HEK293 (cell line): ENCODE data around the gene SAE1.
A peak's percentile ranks its signal among the peaks of the same experiment; 100 is the strongest.

ENCODE experiments used
- ATF2 ChIP-seq: fragments of 450-650 bp; formaldehyde crosslinking; IDR thresholded peaks from 2 replicates; pipeline ENCODE4 v1.5.1; 2016; ENCODE audit warnings: missing biosample characterization, missing genetic modification characterization, low read depth
- GLI4 ChIP-seq: fragments of 450-650 bp; formaldehyde crosslinking; IDR thresholded peaks from 2 replicates; pipeline ENCODE4 v1.5.1; 2016; ENCODE audit warnings: missing biosample characterization, missing genetic modification characterization
- GLIS2 ChIP-seq: fragments of 450-650 bp; formaldehyde crosslinking; IDR thresholded peaks from 2 replicates; pipeline ENCODE4 v1.5.1; 2016; ENCODE audit warnings: missing biosample characterization, missing genetic modification characterization
- KLF1 ChIP-seq: fragments of 450-650 bp; formaldehyde crosslinking; IDR thresholded peaks from 2 replicates; pipeline ENCODE4 v1.5.1; 2016; ENCODE audit warnings: missing biosample characterization, missing genetic modification characterization
- PRDM10 ChIP-seq: fragments of 450-650 bp; formaldehyde crosslinking; IDR thresholded peaks from 2 replicates; pipeline ENCODE4 v1.5.1; 2016; ENCODE audit warnings: missing biosample characterization, missing genetic modification characterization
- SALL2 ChIP-seq: fragments of 450-650 bp; formaldehyde crosslinking; IDR thresholded peaks from 2 replicates; pipeline ENCODE4 v1.5.0; 2017; ENCODE audit warnings: missing biosample characterization, mild to moderate bottlenecking, missing genetic modification characterization, borderline replicate concordance
- SCRT1 ChIP-seq: fragments of 450-650 bp; formaldehyde crosslinking; IDR thresholded peaks from 2 replicates; pipeline ENCODE4 v1.5.1; 2016; ENCODE audit warnings: missing biosample characterization, missing genetic modification characterization, borderline replicate concordance
- SP3 ChIP-seq: fragments of 450-650 bp; formaldehyde crosslinking; IDR thresholded peaks from 2 replicates; pipeline ENCODE4 v1.5.1; 2016; ENCODE audit warnings: missing biosample characterization, missing genetic modification characterization
- ZBTB48 ChIP-seq: fragments of 450-650 bp; formaldehyde crosslinking; IDR thresholded peaks from 2 replicates; pipeline ENCODE4 v1.5.1; 2016; ENCODE audit warnings: missing biosample characterization, missing genetic modification characterization
- ZBTB49 ChIP-seq: fragments of 450-650 bp; formaldehyde crosslinking; IDR thresholded peaks from 2 replicates; pipeline ENCODE4 v1.5.1; 2016; ENCODE audit warnings: missing biosample characterization, missing genetic modification characterization, low read depth
- ZFP41 ChIP-seq: fragments of 450-650 bp; formaldehyde crosslinking; IDR thresholded peaks from 2 replicates; pipeline ENCODE4 v1.5.1; 2016; ENCODE audit warnings: missing biosample characterization, missing genetic modification characterization, borderline replicate concordance
- ZNF114 ChIP-seq: fragments of 450-650 bp; formaldehyde crosslinking; IDR thresholded peaks from 2 replicates; pipeline ENCODE4 v1.5.0; 2017; ENCODE audit warnings: missing biosample characterization, missing genetic modification characterization
- ZNF138 ChIP-seq: fragments of 450-650 bp; formaldehyde crosslinking; IDR thresholded peaks from 2 replicates; pipeline ENCODE4 v1.5.1; 2016; ENCODE audit warnings: missing biosample characterization, missing genetic modification characterization, borderline replicate concordance
- ZNF202 ChIP-seq: fragments of 450-650 bp; formaldehyde crosslinking; IDR thresholded peaks from 2 replicates; pipeline ENCODE4 v1.5.1; 2016; ENCODE audit warnings: missing biosample characterization, missing genetic modification characterization, borderline replicate concordance
- ZNF211 ChIP-seq: fragments of 450-650 bp; formaldehyde crosslinking; IDR thresholded peaks from 2 replicates; pipeline ENCODE4 v1.5.1; 2016; ENCODE audit warnings: low read depth, missing biosample characterization, missing genetic modification characterization
- ZNF274 ChIP-seq, 2 experiments: fragments of 200-500 bp in 1 of 2; fragments of 450-650 bp in 1 of 2; sonication (Bioruptor generic) in 1 of 2; formaldehyde crosslinking in 1 of 2; IDR thresholded peaks; 2 replicates each; pipeline versions ENCODE4 v1.5.1 to v1.6.1; 2014 to 2016; ENCODE audit warnings: borderline replicate concordance in 1 of 2, inconsistent platforms in 1 of 2, low read length in 1 of 2, missing biosample characterization in 1 of 2, missing genetic modification characterization in 1 of 2
- ZNF280D ChIP-seq: fragments of 450-650 bp; formaldehyde crosslinking; IDR thresholded peaks from 2 replicates; pipeline ENCODE4 v1.5.1; 2016; ENCODE audit warnings: missing biosample characterization, missing genetic modification characterization
- ZNF37A ChIP-seq: fragments of 450-650 bp; IDR thresholded peaks from 2 replicates; pipeline ENCODE4 v1.5.1; 2018; ENCODE audit warnings: missing biosample characterization, missing genetic modification characterization
- ZNF423 ChIP-seq: fragments of 450-650 bp; formaldehyde crosslinking; IDR thresholded peaks from 2 replicates; pipeline ENCODE4 v1.5.1; 2016; ENCODE audit warnings: missing biosample characterization, missing genetic modification characterization
- ZNF555 ChIP-seq: fragments of 450-650 bp; formaldehyde crosslinking; conservative IDR thresholded peaks from 2 replicates; pipeline ENCODE4 v1.5.1; 2017; ENCODE audit warnings: missing biosample characterization, mild to moderate bottlenecking, missing genetic modification characterization, inconsistent platforms
- ZNF621 ChIP-seq: fragments of 450-650 bp; formaldehyde crosslinking; IDR thresholded peaks from 2 replicates; pipeline ENCODE4 v1.5.1; 2017; ENCODE audit warnings: missing biosample characterization, missing genetic modification characterization
- ZNF624 ChIP-seq: fragments of 450-650 bp; formaldehyde crosslinking; IDR thresholded peaks from 2 replicates; pipeline ENCODE4 v1.5.1; 2017; ENCODE audit warnings: missing biosample characterization, missing genetic modification characterization
- ZNF645 ChIP-seq: fragments of 450-650 bp; formaldehyde crosslinking; IDR thresholded peaks from 2 replicates; pipeline ENCODE4; 2016; ENCODE audit warnings: missing biosample characterization, missing genetic modification characterization
- ZNF701 ChIP-seq: fragments of 450-650 bp; formaldehyde crosslinking; IDR thresholded peaks from 2 replicates; pipeline ENCODE4 v1.5.1; 2016; ENCODE audit warnings: missing biosample characterization, missing genetic modification characterization
- ZSCAN30 ChIP-seq: fragments of 450-650 bp; IDR thresholded peaks from 2 replicates; pipeline ENCODE4 v1.5.1; 2018; ENCODE audit warnings: missing biosample characterization, mild to moderate bottlenecking, missing genetic modification characterization, moderate library complexity
- ZSCAN5A ChIP-seq: fragments of 450-650 bp; formaldehyde crosslinking; IDR thresholded peaks from 2 replicates; pipeline ENCODE4 v1.5.1; 2016; ENCODE audit warnings: missing biosample characterization, missing genetic modification characterization

SAE1 gene

GRCh38 chr19:47228168-47228936 lies 97.7 kb downstream of the SAE1 start (continued):
- TF ChIP-seq ZSCAN5A (tag by site-specific recombination) = no peak
- no peak for TF ChIP-seq ZNF624 (tag by site-specific recombination)
- peak; percentile 7; the same call in 1 of the 2 replicates for TF ChIP-seq KLF1
- no peak for TF ChIP-seq ZSCAN30
- TF ChIP-seq ZNF138 (tag by site-specific recombination) = no peak
- TF ChIP-seq ZNF621 (tag by site-specific recombination) = no peak
- peak; percentile 94 for TF ChIP-seq GLIS2 (tag by site-specific recombination)
- TF ChIP-seq GLI4 = no peak
- TF ChIP-seq ZNF555 (tag by site-specific recombination) = no peak
- no peak for TF ChIP-seq ZNF423
- TF ChIP-seq ZNF114 (tag by site-specific recombination) = no peak
- no peak for TF ChIP-seq ZBTB49 (tag by site-specific recombination)
- TF ChIP-seq ZNF202 (tag by site-specific recombination) = no peak
- no peak for TF ChIP-seq ZNF274 (IDR thresholded peaks at IDR 0.05; ENCODE audit: low read length)
- no peak for TF ChIP-seq ZNF274 (tag by site-specific recombination; IDR thresholded peaks at IDR 0.05; ENCODE audit: borderline replicate concordance)
- no peak for TF ChIP-seq ZFP41
- no peak for TF ChIP-seq SCRT1 (tag by site-specific recombination)
- no peak for TF ChIP-seq SALL2 (tag by site-specific recombination)
- no peak for TF ChIP-seq ZNF37A (tag by site-specific recombination)
- no peak for TF ChIP-seq ZNF701 (tag by site-specific recombination)
- TF ChIP-seq ATF2 (tag by site-specific recombination) = no peak
- TF ChIP-seq PRDM10 = no peak
- no peak for TF ChIP-seq ZBTB48 (tag by site-specific recombination)
- no peak for TF ChIP-seq ZNF645
- TF ChIP-seq ZNF211 (tag by site-specific recombination) = no peak
- no peak for TF ChIP-seq ZNF280D (tag by site-specific recombination)
- peak; percentile 5 for TF ChIP-seq SP3 (tag by site-specific recombination)
